Stimulated activated CD8-positive, alpha-beta memory T cell treated with anti-CD3 and anti-CD28 coated beads, Interleukin-2, amount 100 ng/mL, for 48 hours (primary cell): Measurements from ENCODE around the gene ZYG11B.
"Not testable (repeated sequence)": the region's sequence is repeated elsewhere in the genome, so short reads cannot be mapped to it uniquely, and the experiment has no call there.

Experiments
- DNase-seq, 2 donors: peaks; one replicate each; pipeline ENCODE4 v3.0.0-alpha.2; 2020; ENCODE audit warnings: low read depth in 2 of 2

Gene ZYG11B

DNA sequence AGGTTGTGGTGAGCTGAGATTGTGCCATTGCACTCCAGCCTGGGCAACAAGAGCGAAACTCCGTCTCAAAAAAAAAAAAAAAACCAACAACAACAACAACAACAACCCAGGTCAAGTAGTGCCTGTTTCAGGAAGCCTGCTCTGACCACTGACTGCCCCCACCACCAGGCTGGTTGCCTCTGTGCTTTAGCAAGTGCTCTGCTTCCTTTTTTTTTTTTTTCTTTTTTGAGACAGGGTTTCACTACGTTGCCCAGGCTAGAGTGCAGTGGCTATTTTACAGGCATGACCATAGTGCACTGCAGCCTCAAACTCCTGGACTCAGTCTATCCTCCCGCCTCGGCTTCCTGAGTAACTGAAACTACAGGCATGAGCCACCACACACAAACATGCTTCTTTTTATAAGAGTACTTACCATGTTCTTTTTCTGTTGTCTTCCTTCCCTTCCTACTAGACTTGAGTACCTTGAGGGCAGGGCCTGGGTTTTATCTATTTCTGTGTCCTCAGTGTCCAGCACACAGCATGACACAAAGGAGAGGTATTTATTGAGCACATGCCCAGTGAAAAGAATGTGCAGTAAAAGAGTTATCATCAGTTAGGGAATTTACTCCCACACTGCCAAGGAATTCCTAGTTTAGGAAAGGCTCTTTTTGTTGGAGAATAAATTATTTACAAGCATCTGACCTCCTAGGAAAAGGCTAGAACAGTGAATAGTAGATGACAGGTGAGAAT is 18.2 kb upstream of the ZYG11B start:
- DNase-seq = no peak

DNA sequence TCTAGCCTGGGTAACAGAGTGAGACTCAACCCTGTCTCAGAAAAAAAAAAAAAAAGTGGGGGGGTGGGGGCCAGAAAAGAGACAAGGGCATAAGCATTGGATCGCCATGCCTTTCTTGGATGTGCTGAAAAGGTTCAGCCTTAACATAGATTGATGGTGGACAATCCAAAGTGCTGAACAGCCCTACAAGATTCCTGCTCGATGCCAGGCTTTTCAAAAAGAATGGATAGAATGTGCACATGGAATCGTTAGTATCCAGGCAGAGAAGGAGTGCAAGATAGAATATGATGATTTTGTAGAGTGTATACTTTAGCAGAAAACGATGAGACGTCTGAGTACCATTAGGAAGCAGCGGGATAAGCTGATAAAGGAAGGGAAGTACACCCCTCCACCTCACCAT is 17.2 kb upstream of the ZYG11B start:
- DNase-seq = no peak

DNA sequence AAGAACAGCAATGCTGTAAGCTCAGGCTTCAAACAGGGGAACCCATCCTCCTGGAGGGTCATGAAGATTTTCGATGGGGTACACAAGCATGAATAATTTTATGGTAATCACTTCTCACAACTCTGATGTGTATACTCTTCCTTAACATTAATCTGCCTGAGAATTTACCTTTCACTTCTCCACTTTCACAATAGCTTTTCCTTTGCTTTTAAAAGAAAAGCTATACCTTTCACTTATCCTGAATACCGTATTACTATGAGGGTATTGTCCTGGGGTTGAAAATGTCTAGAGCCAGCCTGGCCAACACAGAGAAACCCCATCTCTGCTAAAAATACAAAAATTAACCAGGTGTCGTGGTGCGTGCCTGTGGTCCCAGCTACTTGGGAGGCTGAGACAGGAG is 12.7 kb upstream of the ZYG11B start:
- no peak for DNase-seq

DNA sequence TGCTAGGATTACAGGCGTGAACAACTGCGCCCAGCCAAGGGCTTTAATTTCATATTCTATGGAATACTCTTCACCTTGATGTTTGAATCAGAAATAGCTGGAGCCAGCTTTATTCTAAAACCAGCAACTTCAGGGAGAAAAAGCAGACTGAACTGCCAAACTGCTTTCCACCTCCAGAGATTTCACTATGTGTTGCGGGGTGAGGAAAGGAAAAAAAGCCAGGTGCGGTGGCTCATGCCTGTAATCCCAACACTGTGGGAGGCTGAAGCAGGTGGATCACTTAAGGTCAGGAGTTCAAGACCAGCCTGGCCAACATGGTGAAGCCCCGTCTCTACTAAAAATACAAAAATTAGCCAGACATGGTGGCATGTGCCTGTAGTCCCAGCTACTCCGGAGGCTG is 11.0 kb upstream of the ZYG11B start:
- DNase-seq = not testable (repeated sequence)

DNA sequence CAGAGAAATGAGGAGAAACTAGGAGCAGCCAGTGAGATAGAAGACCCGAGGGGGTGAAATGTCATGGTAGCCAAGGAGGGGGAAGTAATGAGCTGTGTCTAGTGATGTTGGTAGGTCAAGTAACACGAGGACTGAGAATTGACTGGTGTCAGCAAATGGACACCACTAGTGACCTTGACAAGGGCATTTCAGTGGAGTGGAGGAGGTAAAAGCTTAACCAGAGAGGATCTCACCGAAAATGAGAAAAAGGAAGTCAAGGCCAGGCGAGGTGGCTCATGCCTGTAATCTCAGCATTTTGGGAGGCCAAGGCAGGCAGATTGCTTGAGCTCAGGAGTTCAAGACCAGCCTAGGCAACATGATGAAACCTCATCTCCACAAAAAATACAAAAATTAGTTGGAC is 3.0 kb upstream of the ZYG11B start:
- DNase-seq = no peak

DNA sequence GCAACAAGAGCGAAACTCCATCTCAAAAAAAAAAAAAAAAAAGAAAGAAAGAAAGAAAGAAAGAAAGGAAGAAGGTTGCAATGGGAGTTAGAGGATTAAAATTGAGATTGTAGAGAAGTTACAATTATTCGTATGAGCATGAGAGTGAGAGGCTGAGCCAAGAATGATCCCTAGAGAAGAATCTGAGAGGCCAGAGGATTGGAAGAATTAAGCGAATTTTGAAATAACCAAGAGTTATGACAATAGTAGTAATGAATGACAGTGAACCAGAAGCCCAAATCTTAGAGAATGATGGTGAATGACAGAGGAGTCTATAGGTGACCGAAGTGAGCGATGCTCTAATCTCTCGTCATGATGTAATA is 369 bp upstream of the ZYG11B start:
- DNase-seq = no peak

DNA sequence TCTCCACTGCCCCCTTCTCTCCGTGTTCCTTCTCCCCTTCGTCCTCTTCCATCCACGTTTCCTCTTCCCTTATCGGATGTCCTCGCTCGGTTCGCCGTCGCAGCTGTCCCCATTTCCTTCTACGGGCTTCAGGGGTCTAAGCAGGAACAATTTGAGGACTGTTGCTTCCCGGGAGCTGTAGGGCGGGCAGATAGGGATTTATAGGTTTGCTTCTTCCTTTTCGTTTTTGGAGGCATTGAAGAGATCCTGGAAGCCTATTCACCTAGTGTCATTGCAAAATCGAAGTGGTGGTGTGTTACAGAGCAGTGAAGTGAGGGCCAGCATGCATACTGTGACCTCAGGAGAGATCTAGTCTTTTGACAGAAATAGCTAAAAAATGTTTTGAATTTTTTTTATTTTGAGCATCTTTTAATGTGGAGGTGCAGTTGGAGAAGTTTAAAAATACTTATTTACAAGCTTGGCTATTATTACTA is 897 bp downstream of the ZYG11B start:
- DNase-seq = no peak

DNA sequence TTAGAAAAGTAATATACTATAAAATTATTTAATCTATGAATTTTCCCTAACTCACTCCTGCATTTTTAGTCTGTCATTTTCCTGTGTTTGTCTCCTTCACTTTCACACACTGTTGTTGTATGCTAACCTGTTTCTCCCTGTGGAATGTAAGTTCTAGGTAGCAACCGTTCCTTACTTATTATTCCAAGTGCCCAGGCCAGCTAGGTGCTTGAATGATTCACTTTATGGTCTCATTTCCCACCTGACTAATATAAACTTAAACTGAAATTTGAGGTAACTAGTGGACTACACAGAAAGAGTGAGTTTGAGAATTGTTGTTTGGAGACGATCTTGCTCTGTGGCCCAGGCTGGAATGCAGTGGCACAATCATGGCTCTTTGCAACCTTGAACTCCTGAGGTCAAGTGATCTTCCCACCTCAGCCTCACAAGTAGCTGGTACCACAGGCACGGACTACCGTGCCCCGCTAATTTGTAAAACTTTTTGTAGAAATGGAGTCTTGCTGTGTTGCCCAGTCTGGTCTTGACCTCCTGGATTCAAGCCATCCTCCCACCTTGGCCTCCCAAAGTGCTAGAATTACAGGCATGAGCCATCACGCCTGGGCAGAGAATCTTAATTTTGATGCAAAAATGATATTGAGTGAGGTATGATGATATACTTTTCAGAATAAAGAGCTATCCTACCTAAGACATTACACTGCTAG is 1.9 kb downstream of the ZYG11B start:
- DNase-seq = no peak

DNA sequence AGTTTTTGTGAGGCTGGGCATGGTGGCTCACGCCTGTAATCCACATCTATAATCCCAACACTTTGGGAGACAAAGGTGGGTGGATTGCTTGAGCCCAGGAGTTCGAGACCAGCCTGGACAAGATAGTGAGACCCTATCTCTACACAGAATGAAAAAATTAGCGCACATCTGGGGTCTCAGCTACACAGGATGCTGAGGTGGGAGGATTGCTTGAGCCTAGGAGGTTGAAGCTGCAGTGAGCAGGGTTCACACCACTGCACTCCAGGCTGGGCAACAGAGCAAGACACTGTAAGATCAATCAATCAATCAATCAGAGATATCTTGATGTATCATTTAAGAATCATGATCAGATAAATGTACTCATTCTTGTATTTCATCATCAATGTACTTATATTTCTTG is 7.1 kb downstream of the ZYG11B start:
- DNase-seq = no peak

DNA sequence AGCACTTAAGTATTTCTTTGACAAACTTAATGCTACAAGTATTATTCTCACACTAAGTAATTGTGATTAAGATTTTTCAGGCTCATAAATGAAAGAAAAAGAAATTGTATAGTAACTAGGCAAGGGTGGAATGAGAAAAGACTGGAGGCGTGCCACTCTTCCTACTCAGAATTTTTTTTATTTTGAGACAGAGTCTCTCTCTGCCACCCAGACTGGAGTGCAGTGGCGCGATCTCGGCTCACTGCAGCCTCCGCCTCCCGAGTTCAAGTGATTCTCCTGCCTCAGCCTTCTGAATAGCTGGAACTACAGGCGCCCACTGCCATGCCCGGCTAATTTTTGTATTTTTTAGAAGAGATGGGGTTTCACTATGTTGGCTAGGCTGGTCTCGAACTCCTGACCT is 9.1 kb downstream of the ZYG11B start:
- DNase-seq = not testable (repeated sequence)

DNA sequence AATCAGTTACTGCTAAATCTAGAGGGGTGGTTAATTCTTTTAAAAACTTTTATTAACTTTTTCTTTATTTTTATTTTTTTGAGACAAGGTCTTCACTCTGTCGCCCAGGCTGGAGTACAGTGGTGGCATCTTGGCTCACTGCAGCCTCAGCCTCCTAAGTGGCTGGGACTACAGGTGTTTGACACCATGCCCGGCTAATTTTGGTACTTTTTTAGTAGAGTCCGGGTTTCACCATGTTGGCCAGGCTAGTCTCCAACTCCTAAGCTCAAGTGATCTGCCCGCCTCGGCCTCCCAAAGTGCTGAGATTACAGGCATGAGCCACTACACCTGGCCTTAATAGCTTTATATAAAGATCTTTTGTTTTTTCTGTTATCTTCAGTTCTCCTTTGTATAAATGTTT is 11.9 kb downstream of the ZYG11B start:
- DNase-seq = no peak

DNA sequence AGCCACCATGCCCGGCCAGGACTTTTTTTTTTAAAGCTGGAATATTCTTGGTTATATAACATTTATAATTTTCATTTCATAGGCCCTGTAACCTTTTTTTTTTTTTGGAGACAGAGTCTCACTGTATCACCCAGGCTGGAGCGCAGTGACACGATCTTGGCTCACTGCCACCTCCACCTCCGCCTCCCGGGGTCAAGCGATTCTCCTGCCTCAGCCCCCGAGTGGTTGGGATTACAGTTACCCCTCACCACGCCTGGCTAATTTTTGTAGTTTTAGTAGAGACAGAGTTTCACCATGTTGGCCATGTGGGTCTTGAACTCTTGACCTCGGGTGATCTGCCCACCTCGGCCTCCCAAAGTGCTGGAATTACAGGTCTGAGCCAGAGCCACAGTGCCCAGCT is 12.6 kb downstream of the ZYG11B start:
- no peak for DNase-seq

DNA sequence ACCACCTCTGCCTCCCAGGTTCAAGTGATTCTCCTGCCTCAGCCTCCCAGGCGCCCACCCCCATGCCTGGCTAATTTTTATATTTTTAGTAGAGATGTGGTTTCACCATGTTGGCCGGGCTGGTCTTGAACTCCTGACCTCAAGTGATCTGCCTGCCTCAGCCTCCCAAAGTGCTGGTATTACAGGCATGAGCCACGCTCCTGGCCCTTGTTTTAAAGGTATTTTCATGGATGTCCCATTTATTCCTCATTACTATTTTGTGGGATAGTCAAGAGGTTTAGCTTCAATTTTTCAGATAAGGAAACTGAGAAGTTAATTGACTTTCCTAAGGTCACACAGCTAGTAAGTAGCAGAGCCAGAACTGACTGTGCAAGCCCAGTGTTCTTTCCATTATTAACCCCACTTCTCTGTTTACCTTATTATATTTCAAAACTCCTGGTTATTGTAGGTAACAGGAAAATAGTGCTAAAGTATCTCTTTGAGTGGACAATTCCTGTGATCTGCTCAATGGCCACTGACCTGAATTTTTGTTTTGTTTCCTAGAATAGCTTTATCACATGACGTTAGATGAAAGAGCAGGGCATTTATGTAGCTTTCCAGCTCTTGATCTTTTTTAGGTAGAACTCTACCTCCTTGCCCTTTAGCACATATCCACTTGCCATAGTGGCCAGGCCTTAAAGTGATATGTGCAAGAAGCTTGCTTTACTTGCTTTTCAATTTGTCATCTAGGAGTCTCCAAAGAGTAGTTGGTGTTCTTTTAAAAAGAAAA is 13.6 kb downstream of the ZYG11B start:
- no peak for DNase-seq

DNA sequence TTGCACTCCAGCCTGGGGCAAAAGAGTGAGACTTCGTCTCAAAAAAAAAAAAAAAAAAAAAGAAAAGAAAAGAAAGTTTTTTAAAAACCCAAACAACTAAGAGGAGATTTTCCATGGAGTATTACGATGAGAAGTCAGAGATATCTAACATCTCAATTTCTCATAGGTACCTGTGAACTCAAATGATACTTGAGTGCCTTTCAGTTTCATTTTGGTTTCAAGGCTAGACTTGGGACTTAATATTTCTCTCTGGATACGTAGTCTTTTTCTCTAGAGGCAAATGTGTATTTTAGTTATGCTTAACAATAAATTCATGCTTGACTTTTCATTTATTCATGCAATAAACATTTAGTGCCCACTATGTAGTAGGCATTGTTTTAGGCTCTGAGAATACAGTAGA is 15.0 kb downstream of the ZYG11B start:
- no peak for DNase-seq

DNA sequence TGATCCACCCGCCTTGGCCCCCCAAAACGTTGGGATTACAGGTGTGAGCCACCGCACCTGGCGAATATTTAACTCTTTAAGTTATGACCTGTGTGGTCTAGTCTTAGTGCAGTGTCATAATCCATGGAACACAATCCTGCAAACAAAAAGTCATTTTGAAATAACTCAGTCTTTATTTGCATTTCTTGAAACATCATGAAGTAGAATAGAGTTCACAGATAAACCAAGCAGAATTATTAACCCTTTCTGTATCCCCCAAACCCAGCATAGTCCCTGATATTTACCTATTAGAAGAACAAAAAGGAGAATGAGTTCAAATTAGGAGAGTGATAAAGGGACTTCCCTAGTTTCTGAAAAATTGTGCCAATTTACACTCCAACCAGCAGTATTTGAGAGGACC is 19.9 kb downstream of the ZYG11B start:
- no peak for DNase-seq

DNA sequence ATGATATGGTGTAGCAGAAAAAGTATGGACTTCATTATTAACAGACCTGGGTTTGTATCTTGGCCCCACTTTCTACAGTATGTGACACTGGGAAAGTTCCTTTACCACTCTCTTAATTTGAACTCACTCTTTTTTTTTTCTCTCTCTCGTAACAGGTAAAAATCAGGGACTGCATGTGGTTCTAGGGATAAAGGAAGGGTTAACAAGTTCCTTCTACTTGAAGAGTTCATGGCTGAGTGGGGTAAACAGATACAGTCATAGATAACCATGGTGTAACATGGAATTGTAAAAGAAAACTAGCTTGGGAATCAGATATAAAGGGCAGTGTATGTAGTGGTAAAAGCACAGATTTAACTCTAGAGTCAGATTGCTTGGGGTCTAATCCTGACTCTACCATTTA is 21.2 kb downstream of the ZYG11B start:
- DNase-seq = no peak

DNA sequence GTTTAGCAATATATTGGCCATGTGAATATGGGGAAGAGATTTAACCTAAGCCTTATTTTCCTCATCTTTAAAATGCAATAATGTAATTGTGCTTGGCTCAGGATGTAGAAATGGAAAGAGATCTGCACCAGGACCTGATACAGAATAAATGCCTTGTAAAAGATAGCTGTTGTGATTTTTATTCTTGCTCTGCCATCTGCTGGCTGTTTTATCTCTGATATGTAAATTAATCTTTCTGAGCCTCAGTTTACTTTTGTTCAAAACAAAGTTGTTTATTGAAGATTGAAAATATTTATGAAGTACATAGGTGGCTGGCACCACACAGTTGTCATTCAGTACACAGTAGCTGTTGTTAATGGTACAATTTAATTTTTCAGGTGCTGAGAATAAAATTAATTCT is 21.9 kb downstream of the ZYG11B start:
- no peak for DNase-seq

DNA sequence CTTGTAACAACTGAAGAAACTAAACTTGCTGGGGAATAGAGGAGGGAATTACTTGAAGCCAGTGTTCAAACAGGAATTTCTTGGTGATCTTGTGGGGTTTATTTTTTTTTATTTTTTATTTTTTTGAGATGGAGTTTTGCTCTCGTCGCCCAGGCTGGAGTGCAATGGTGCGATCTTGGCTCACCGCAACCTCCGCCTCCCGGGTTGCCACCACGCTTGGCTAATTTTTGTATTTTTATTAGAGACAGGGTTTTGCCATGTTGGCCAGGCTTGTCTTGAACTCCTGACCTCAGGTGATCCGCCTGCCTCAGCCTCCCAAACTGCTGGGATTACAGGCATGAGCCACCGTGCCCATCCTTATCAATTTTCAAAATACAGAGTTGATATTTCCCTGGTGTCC is 23.2 kb downstream of the ZYG11B start:
- DNase-seq = not testable (repeated sequence)

DNA sequence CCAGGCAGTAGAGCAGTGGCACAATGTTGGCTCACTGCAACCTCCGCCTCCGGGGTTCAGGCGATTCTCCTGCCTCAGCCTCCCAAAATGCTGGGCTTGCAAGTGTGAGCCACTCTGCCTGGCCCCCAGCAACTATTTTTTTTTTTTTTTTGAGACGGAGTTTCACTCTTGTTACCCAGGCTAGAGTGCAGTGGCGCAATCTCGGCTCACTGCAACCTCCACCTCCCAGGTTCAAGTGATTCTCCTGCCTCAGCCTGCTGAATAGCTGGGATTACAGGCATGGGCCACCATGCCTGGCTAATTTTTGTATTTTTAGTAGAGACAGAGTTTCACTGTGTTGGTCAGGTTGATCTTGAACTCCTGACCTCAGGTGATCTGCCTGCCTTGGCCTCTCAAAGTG is 23.9 kb downstream of the ZYG11B start:
- not testable (repeated sequence) for DNase-seq

DNA sequence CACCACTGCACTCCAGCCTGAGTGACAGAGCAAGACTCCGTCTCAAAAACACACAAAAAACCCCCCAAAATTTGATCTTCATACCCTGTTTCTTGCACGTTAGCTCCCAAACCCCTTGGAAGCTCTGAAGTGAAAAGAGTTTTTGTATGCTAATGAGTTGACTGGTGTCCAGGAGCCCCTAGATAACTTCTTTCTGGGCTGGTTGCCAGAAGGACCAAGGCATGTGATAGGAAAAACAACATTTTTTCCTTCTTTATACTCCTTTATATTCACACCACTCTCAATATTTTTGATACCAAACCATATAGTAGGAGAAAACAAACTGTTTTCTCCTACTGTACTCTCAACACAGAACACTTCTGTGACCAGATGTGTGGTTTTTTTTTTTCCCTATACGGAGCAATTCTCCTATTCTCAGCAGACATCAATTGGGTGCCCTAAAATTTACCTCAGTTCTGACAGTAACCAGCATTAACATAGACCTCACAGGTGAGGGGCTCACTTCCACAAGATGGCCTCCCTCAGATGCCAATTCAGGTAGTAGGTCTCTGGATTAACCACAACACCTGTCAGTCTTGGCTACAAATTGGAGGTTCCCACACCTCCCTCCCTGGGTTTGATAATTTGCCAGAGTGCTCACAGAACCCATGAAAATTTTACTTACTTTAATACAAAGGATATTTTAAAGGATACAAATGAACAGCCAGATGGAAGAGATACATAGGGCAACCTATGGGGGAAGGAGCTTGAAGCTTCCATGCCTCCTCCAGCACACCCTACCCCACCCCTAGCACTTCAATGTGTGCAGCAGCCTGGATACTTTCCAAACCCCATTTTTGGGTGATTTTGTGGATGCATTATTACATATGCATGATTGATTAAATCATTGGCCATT is 25.6 kb downstream of the ZYG11B start:
- DNase-seq = no peak

DNA sequence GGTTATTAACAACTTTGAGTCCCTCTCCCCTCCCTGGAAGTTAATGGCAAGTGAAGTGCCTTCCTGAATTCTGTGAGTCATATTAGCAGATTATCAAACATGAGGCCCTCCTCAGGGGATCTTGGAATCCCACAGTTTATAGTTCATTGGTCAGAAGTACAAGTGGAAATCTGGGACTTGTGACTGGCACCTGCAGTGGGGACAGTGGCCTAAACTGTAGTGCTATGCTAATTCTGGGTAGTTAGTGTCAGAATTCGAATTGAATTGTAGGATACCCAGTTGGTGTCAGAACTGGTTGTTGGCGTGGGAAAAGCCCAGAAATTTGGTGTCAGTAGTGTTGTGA is 26.2 kb downstream of the ZYG11B start:
- DNase-seq = no peak

DNA sequence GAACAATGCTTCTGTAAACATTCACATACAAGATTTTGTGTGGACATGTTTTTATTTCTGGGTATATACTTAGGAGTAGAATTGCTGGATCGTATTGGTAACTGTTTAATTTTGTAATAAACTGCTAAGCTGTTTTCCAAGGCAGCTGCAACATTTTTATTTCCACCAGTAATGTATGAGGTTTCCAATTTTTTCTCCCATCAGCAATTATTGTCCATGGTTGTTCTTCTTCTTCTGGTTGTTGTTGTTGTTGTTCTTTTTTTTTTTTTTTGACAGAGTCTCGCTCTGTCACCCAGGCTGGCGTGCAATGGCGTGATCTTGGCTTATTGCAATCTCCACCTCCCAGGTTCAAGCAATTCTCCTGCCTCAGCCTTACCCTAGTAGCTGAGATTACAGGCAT is 26.9 kb downstream of the ZYG11B start:
- DNase-seq = no peak
